DOHH2 (cell line): ENCODE data around the gene SVIL.

Source experiments
- CTCF ChIP-seq: fragments of 200-600 bp; sonication (generic); IDR thresholded peaks from one replicate; pipeline ENCODE4 v1.5.1; 2014; ENCODE audit warnings: antibody characterized with exemption, mild to moderate bottlenecking, low read depth, low read length; ENCODE audit not compliant: poor library complexity, severe bottlenecking
- EZH2phosphoT487 ChIP-seq: fragments of 200-600 bp; sonication (generic); IDR thresholded peaks from 2 replicates; pipeline ENCODE4 v1.6.1; 2017; ENCODE audit warnings: borderline replicate concordance, mild to moderate bottlenecking, antibody characterized with exemption, low read length, moderate library complexity, mixed read lengths

GRCh38 chr10:29583674-29584073 is 51.1 kb downstream of the SVIL start:
- TF ChIP-seq CTCF: no peak
- no peak for TF ChIP-seq EZH2phosphoT487
